BJ (cell line): ENCODE measurements around the gene CDK3. TPM values are rescaled to one million over a fixed set of nuclear protein-coding genes. Genes with fewer than 3 reads are reported as not detected.

Source experiments
- CTCF ChIA-PET: fragments of 350-600 bp; formaldehyde crosslinking; extraction: SDS; loops from one replicate; lab custom pipeline; 2021; ENCODE audit warnings: antibody characterized with exemption, inconsistent platforms; lab: Yijun Ruan, JAX
- POLR2A ChIA-PET: fragments of 300-600 bp; sonication (Branson Sonifier 250); formaldehyde crosslinking; extraction: SDS; loops from one replicate; lab custom pipeline; 2021; ENCODE audit warnings: antibody characterized with exemption; lab: Charles Lee
- DNase-seq: peaks from one replicate; pipeline ENCODE4 v3.0.0-alpha.2; 2011; ENCODE audit warnings: low read depth
- H3K27me3 ChIP-seq: 2 replicates; pipeline ENCODE4 v1.6.0; 2011; ENCODE audit warnings: low read length; ENCODE audit not compliant: control insufficient read depth, insufficient read depth
- H3K36me3 ChIP-seq: 2 replicates; pipeline ENCODE4 v1.5.1; 2011; ENCODE audit warnings: low read length; ENCODE audit not compliant: control insufficient read depth, insufficient read depth
- H3K4me3 ChIP-seq: 2 replicates; pipeline ENCODE4 v1.5.1; 2011; ENCODE audit warnings: low read depth, mild to moderate bottlenecking, control low read depth, low read length
- CTCF ChIP-seq: IDR thresholded peaks from 2 replicates; pipeline ENCODE4 v1.5.1; 2011; ENCODE audit warnings: low read depth, mild to moderate bottlenecking, control low read depth, inconsistent platforms, low read length, moderate library complexity; ENCODE audit not compliant: insufficient read depth
- polyA plus RNA-seq: library from polyadenylated mRNA; depleted of rRNA; stranded (reverse); fragments of >200 nt; gene quantifications from 2 replicates; pipeline ENCODE4 v1.2.3, GENCODE V29; 2011

CDK3 gene
- polyA plus RNA-seq, 1 experiment = 5.6 TPM

DNA sequence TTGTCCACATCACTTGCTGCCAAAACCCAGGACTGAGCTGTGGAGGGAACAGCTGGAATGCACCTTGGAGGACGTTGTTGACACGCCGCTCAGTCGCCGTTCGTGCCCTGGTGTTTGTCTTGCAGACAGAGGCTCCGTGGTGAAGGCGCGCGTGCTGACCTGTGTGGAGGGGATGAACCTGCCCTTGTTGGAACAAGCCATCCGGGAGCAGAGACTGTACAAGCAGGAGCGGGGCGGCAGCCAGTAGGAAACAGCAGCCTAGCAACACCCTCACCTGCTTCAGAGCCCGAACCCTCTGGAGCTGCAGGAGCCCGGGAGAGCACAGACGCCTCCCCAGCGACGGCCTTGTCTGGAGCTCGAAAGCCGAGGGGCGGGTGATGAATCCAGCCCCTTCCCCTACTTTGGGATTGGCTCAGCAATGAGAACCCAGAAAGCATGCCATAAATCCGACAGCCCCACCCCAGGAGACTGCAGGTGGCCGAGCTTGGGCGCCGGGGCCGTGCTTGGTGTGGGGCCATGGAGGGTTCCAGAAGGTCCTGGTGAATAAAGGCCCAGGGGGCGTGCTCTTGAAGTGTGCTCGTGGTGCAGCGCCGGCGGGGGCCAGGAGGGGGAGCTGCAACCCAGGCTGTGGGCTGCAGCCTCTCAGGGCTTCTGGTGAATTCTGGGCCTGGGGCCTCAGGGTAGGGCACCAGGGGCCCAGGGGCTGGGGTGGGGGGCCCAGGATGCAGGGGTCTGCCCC is 470 bp upstream of the CDK3 start:
- POLR2A ChIA-PET = no interaction called here

DNA sequence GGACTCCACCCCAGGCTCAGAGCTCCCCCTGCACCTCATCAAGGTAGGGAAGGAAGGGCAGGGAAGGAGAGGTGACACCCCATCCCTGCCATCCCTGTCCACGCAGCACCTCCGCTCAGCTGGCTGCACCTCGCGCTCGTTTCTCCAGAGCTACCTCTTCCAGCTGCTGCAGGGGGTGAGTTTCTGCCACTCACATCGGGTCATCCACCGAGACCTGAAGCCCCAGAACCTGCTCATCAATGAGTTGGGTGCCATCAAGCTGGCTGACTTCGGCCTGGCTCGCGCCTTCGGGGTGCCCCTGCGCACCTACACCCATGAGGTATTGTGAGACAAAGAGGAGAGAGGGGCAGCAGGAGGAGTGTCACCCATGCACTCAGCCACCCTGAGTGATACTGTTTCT is 1.4 kb downstream of the CDK3 start:
- H3K36me3 ChIP-seq = peaks cover 5% of the 10 kb centered on the region
- no peak overlapping the region for H3K4me3 ChIP-seq
- POLR2A ChIA-PET = no interaction called here
- CTCF ChIA-PET = interaction anchor here (1.0 to 19.9 kb wide), 4 partner anchors 7 to 94 kb away, joined by 3 to 264 read pairs (median 55); partner anchors contain the start of gene MRPL38
- TF ChIP-seq CTCF = no peak
- H3K27me3 ChIP-seq = no peaks in the 10 kb centered on the region
- DNase-seq = no peak

More for the DNA sequence above, 470 bp upstream of the CDK3 start:
- no peak for DNase-seq
- no peaks in the 10 kb centered on the region for H3K27me3 ChIP-seq
- H3K36me3 ChIP-seq = peaks cover 5% of the 10 kb centered on the region
- TF ChIP-seq CTCF = peak; percentile 79
- H3K4me3 ChIP-seq = no peak overlapping the region
- CTCF ChIA-PET = interaction anchor here (1.0 to 19.9 kb wide), 8 partner anchors 9 to 279 kb away, joined by 3 to 264 read pairs (median 9); partner anchors contain the start of gene MRPL38

DNA sequence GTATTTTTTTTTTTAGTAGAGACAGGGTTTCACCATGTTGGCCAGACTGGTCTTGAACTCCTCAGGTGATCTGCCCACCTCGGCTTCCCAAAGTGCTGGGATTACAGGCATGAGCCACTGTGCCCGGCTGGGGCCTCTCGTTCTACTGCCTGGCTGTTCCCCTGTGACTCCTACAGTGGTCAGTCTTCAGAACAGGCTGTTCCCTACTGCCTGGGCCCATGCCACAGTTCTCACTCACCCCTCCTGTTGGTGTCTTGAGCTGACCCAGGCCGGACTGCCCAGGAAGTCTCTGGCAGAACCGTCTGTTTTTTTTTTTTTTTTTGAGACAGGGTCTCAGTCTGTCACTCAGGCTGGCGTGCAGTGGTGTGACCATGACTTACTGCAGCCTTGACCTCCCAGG is 3.3 kb downstream of the CDK3 start:
- ChIA-PET CTCF (interaction anchor here (0.6 to 19.9 kb wide), 8 partner anchors 11 to 474 kb away, joined by 3 to 264 read pairs (median 4); partner anchors contain the start of gene MRPL38), POLR2A (no interaction called here)
- no peaks in the 10 kb centered on the region for H3K27me3 ChIP-seq
- no peak for TF ChIP-seq CTCF
- peaks cover 5% of the 10 kb centered on the region for H3K36me3 ChIP-seq
- no peak overlapping the region for H3K4me3 ChIP-seq
- no peak for DNase-seq

DNA sequence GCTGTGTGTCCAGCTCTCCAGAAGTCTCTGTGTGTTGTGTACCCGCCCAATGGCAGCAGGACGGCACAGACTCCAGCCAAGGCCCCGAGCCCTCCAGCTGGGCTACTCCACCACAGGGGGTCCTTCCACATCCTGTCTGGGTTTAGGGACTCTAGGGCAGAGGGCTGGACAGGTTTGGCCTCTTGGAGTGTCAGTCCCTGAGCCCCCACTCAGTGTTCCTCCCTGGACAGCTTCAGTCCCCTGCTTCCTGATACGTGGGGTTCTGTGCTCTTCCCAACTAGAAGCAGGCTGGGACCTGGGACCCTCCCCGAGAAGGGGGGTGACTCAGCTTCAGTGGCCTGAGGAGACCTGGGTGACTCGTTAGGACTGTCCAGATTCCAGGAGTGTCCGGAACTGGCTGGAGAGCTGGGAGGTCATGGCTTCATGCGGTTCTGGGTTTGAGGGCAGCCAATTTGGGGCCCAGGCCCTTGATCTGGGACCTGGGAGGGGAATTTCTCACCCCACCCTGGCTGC is 4.2 kb downstream of the CDK3 start:
- CTCF ChIA-PET = interaction anchor here (0.6 to 19.9 kb wide), 21 partner anchors 8 to 124 kb away, joined by 3 to 264 read pairs (median 4); partner anchors contain the start of genes FBF1 and MRPL38
- TF ChIP-seq CTCF = no peak
- DNase-seq = no peak
- Histone ChIP-seq H3K36me3 (peaks cover 5% of the 10 kb centered on the region), H3K27me3 (no peaks in the 10 kb centered on the region), H3K4me3 (no peak overlapping the region)
- POLR2A ChIA-PET = no interaction called here
